Measurements from ENCODE around the gene SUSD2. TPM values are rescaled to one million over a fixed set of nuclear protein-coding genes. Genes with fewer than 3 reads are reported as not detected.
A peak's percentile ranks its signal among the peaks of the same experiment; 100 is the strongest.
"Not testable (repeated sequence)": the region's sequence is repeated elsewhere in the genome, so short reads cannot be mapped to it uniquely, and the experiment has no call there.

SUSD2 gene
- total and polyA plus RNA-seq, 2 experiments from 2014 or later: 9.7 to 10.8 TPM

GRCh38 chr22:24181996-24182899 is 961 bp downstream of the SUSD2 start:
- peaks cover 4% of the 10 kb centered on the region for H3K4me1 ChIP-seq (ENCODE audit: insufficient read depth)
- no peaks in the 10 kb centered on the region for H3K79me2 ChIP-seq
- TF ChIP-seq, protein P1, sequence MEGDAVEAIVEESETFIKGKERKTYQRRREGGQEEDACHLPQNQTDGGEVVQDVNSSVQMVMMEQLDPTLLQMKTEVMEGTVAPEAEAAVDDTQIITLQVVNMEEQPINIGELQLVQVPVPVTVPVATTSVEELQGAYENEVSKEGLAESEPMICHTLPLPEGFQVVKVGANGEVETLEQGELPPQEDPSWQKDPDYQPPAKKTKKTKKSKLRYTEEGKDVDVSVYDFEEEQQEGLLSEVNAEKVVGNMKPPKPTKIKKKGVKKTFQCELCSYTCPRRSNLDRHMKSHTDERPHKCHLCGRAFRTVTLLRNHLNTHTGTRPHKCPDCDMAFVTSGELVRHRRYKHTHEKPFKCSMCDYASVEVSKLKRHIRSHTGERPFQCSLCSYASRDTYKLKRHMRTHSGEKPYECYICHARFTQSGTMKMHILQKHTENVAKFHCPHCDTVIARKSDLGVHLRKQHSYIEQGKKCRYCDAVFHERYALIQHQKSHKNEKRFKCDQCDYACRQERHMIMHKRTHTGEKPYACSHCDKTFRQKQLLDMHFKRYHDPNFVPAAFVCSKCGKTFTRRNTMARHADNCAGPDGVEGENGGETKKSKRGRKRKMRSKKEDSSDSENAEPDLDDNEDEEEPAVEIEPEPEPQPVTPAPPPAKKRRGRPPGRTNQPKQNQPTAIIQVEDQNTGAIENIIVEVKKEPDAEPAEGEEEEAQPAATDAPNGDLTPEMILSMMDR (IDR thresholded peaks at IDR 0.05; ENCODE audit: poor library complexity): peak; percentile 22
- TF ChIP-seq EZH2phosphoT487 (IDR thresholded peaks at IDR 0.05; ENCODE audit: low read depth, severe bottlenecking, unreplicated experiment) (no peak), EZH2 (IDR thresholded peaks at IDR 0.05; ENCODE audit: borderline replicate concordance) (no peak)
- no peaks in the 10 kb centered on the region for H3K36me3 ChIP-seq (replicated peaks; ENCODE audit: insufficient read depth, low read depth)
- H3K27me3 ChIP-seq: no peaks in the 10 kb centered on the region
- WGBS (ENCODE audit: low lambda C conversion rate, missing lambda C conversion rate): 82% methylated on average over 20 of the region's 20 CpGs
- H2AFZ ChIP-seq: no peak overlapping the region
- no peaks in the 10 kb centered on the region for H4K20me1 ChIP-seq (ENCODE audit: insufficient read depth, poor library complexity, severe bottlenecking)
- no peak overlapping the region for H3K27ac ChIP-seq
- no peak overlapping the region for H3K4me2 ChIP-seq
- no peaks in the 10 kb centered on the region for H3K9me3 ChIP-seq (ENCODE audit: low read depth)
- no peaks in the 10 kb centered on the region for H3K9me2 ChIP-seq (replicated peaks; ENCODE audit: insufficient read depth)
- no peak for DNase-seq (ENCODE audit: low spot score)
- H3K4me3 ChIP-seq: no peak overlapping the region

GRCh38 chr22:24182900-24183246 is 1.6 kb downstream of the SUSD2 start:
- not testable (repeated sequence) for DNase-seq (ENCODE audit: low spot score); H3K79me2 ChIP-seq; H3K4me2 ChIP-seq; H4K20me1 ChIP-seq (ENCODE audit: insufficient read depth, poor library complexity, severe bottlenecking); H3K4me1 ChIP-seq (ENCODE audit: insufficient read depth); H3K27ac ChIP-seq; H3K9me2 ChIP-seq (replicated peaks; ENCODE audit: insufficient read depth); H3K9me3 ChIP-seq (ENCODE audit: low read depth); H3K27me3 ChIP-seq; H3K4me3 ChIP-seq; H2AFZ ChIP-seq; H3K36me3 ChIP-seq (replicated peaks; ENCODE audit: insufficient read depth, low read depth)
- 93% methylated on average over 11 of the region's 11 CpGs for WGBS (ENCODE audit: low lambda C conversion rate, missing lambda C conversion rate)

DNA sequence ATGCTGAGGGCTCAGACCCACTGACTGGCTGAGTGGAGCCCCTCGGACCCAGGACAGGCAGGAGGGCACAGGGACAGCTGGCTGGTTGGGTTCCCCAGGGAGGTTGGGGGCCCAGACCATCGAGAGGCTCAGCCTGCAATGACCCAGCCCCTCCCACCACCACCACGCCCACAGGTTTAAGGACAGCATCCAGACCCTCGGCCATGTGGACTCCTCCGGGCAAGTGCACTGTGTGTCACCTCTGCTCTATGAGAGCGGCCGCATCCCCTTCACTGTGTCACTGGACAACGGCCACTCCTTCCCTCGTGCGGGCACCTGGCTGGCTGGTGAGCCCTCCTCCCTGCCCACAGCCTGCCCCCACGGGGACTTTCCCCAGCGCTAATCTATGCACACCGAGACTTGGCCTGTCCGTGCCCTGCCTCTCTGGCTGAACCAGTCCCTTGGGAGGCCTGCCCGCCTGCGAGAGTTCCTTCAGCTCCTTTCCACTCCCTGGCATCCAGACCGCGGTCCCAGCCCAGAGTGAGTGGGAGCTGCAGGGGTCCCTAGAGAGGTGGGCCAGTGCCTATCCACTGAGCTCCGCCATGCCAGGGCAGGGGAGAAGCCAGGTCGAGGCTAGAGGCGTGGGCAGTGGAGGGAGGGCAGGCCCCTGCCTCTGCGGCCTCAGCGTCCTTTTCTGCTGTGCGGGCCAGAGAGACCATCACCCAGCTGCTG is 2.2 kb downstream of the SUSD2 start:
- TF ChIP-seq, protein P1 (IDR thresholded peaks at IDR 0.05; ENCODE audit: poor library complexity): no peak
- TF ChIP-seq EZH2phosphoT487 (IDR thresholded peaks at IDR 0.05; ENCODE audit: low read depth, severe bottlenecking, unreplicated experiment) (no peak), EZH2 (IDR thresholded peaks at IDR 0.05; ENCODE audit: borderline replicate concordance) (no peak)
- no peaks in the 10 kb centered on the region for H4K20me1 ChIP-seq (ENCODE audit: insufficient read depth, poor library complexity, severe bottlenecking)
- no peaks in the 10 kb centered on the region for H3K36me3 ChIP-seq (replicated peaks; ENCODE audit: insufficient read depth, low read depth)
- no peaks in the 10 kb centered on the region for H3K27me3 ChIP-seq
- peaks cover 4% of the 10 kb centered on the region for H3K4me1 ChIP-seq (ENCODE audit: insufficient read depth)
- H2AFZ ChIP-seq: no peak overlapping the region
- no peak overlapping the region for H3K4me2 ChIP-seq
- 95% methylated on average over 19 of the region's 24 CpGs for WGBS (ENCODE audit: low lambda C conversion rate, missing lambda C conversion rate)
- no peak overlapping the region for H3K4me3 ChIP-seq
- H3K9me2 ChIP-seq (replicated peaks; ENCODE audit: insufficient read depth): no peaks in the 10 kb centered on the region
- H3K79me2 ChIP-seq: no peaks in the 10 kb centered on the region
- no peak for DNase-seq (ENCODE audit: low spot score)
- no peaks in the 10 kb centered on the region for H3K9me3 ChIP-seq (ENCODE audit: low read depth)
- no peak overlapping the region for H3K27ac ChIP-seq
